Measurements from ENCODE around the gene KCNMB4.

The KCNMB4 gene, protein sequence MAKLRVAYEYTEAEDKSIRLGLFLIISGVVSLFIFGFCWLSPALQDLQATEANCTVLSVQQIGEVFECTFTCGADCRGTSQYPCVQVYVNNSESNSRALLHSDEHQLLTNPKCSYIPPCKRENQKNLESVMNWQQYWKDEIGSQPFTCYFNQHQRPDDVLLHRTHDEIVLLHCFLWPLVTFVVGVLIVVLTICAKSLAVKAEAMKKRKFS

DNA sequence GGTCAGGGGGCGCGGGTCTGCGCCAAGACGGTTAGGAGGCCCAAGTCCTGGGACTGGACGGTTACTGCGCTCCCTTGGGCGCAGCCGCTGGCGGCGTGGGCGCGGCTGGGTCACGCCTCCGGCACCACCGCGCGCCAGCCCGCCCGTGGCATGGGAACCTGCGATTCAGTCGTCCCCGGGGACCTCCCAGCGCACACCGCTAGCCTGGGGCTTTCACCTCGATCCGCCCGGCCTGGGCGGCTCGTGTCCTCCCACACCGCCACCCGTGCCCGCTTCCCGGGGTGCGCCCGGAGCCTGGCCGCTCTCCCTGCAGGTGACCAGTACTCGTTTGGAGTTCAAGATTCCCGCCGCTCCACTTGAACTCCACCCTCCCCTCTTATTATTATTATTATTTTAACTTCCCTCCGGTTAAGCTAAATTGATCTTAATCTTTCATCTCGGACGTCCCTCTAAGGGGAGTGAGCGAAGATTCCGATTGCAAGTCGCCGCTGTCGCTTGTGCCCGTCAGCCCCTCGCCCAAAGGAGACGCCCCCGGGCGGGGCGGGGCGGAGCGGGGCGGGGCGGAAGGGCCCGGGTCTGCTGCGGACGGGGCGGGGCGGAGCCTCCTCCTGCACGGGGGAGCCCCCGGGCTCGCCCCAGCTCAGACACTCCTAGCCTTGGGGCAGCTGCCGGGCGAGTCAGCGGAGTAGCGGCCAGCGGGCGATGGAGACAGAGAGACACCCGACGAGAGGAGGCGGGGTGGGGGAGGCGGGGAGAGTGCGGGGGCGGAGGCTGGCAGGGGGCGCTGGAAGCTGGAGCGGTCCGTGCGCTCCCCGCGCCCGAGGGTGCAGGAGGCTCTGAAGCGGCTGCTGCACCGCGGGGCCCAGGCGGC is at the start of gene KCNMB4:
Gene KCNMB4, plus strand, starts transcription at position 643 of the 871 bp plus-strand sequence. CDS start 445 bp downstream, outside the sequence.
- Histone ChIP-seq H3K36me3 (ENCODE audit: control insufficient read depth, low read length) (peaks cover 30% of the 10 kb centered on the region), H3K9me2 (replicated peaks; ENCODE audit: control insufficient read depth, low read length) (no peaks in the 10 kb centered on the region), H3K27me3 (ENCODE audit: control insufficient read depth, low read length) (no peaks in the 10 kb centered on the region; the same call in 1 of the 2 replicates), H3K79me2 (ENCODE audit: control insufficient read depth, low read length) (peaks cover 54% of the 10 kb centered on the region), H3K27ac (ENCODE audit: low read depth, low read length) (peak within 1 kb of the TSS; percentile 64), H3F3A (ENCODE audit: control insufficient read depth, insufficient read depth) (peaks cover 32% of the 10 kb centered on the region), H3K4me2 (ENCODE audit: low read length) (peak within 1 kb of the TSS; percentile 97), H3K4me3 (ENCODE audit: low read length) (peak within 1 kb of the TSS; percentile 94), H3K9me3 (ENCODE audit: control insufficient read depth, insufficient read depth, low read length) (no peaks in the 10 kb centered on the region), H3K4me1 (ENCODE audit: control insufficient read depth, low read length) (peaks cover 42% of the 10 kb centered on the region), H4K20me1 (ENCODE audit: control insufficient read depth, insufficient read depth, low read depth, low read length) (0 out of 2 replicates have a peak, but pooled peaks cover 7% of the 10 kb centered on the region)
- TF ChIP-seq, protein P1, sequence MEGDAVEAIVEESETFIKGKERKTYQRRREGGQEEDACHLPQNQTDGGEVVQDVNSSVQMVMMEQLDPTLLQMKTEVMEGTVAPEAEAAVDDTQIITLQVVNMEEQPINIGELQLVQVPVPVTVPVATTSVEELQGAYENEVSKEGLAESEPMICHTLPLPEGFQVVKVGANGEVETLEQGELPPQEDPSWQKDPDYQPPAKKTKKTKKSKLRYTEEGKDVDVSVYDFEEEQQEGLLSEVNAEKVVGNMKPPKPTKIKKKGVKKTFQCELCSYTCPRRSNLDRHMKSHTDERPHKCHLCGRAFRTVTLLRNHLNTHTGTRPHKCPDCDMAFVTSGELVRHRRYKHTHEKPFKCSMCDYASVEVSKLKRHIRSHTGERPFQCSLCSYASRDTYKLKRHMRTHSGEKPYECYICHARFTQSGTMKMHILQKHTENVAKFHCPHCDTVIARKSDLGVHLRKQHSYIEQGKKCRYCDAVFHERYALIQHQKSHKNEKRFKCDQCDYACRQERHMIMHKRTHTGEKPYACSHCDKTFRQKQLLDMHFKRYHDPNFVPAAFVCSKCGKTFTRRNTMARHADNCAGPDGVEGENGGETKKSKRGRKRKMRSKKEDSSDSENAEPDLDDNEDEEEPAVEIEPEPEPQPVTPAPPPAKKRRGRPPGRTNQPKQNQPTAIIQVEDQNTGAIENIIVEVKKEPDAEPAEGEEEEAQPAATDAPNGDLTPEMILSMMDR (IDR thresholded peaks at IDR 0.05; ENCODE audit: low read depth, low read length, poor library complexity, severe bottlenecking), result no peak
- no peak for TF ChIP-seq EZH2phosphoT487 (IDR thresholded peaks at IDR 0.05; ENCODE audit: borderline replicate concordance, low read length)

DNA sequence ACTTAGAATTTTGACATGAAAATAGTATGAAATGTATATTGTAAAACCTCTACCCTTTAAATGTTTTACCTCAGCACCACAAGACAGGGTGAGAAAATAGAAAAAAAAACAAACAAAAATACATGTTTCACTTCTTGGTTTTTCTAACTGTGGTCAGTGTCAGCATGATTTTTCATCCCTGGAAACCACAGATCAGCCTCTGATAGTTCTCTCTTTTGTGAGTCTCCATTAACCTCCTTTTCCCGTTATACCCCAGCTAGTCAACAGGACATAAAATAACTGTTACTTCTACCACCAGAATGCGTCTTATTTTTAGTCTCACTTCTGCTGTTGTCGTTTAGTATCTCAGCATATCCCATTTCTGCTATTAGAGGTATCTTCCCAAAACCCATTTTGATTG is 48.3 kb upstream of the KCNMB4 start:
- no peaks in the 10 kb centered on the region for H3K9me2 ChIP-seq (replicated peaks; ENCODE audit: control insufficient read depth, low read length)
- peak overlapping the region; percentile 65 for H3K4me2 ChIP-seq (ENCODE audit: low read length)
- TF ChIP-seq EZH2phosphoT487 (IDR thresholded peaks at IDR 0.05; ENCODE audit: borderline replicate concordance, low read length), result no peak
- TF ChIP-seq, protein P1 (IDR thresholded peaks at IDR 0.05; ENCODE audit: low read depth, low read length, poor library complexity, severe bottlenecking), result no peak
- no peaks in the 10 kb centered on the region for H3K27me3 ChIP-seq (ENCODE audit: control insufficient read depth, low read length)
- peaks cover 87% of the 10 kb centered on the region for H3K79me2 ChIP-seq (ENCODE audit: control insufficient read depth, low read length)
- no peaks in the 10 kb centered on the region for H4K20me1 ChIP-seq (ENCODE audit: control insufficient read depth, insufficient read depth, low read depth, low read length)
- H3K4me1 ChIP-seq (ENCODE audit: control insufficient read depth, low read length), result peaks cover 60% of the 10 kb centered on the region
- peak overlapping the region; percentile 47 for H3K4me3 ChIP-seq (ENCODE audit: low read length)
- H3K9me3 ChIP-seq (ENCODE audit: control insufficient read depth, insufficient read depth, low read length), result no peaks in the 10 kb centered on the region
- peaks cover 71% of the 10 kb centered on the region for H3K36me3 ChIP-seq (ENCODE audit: control insufficient read depth, low read length)
- peak overlapping the region; percentile 71 for H3K27ac ChIP-seq (ENCODE audit: low read depth, low read length)
- H3F3A ChIP-seq (ENCODE audit: control insufficient read depth, insufficient read depth), result peaks cover 8% of the 10 kb centered on the region

DNA sequence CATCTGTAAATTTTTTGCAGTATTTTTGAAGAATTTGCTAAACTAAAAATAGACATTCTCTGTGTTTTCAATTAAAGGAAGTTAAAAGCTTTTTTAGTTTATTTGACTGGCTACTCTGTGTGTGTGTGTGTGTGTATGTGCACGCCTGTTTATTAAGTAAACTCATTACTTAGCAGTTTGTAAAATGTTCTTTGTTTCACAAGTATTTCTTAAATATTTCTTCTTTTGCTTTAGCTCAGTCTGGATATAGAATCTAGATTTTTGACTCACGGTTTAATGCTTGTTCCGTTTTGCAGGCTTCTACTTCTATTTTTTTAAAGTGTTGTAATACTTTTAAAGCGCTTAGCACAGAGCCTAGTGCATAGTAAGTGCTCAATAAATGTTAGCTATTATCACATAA is 46.5 kb upstream of the KCNMB4 start:
- no peak overlapping the region; the same call in 1 of the 2 replicates for H3K4me3 ChIP-seq (ENCODE audit: low read length)
- H3F3A ChIP-seq (ENCODE audit: control insufficient read depth, insufficient read depth), result peaks cover 5% of the 10 kb centered on the region; the same call in 1 of the 2 replicates
- H3K9me2 ChIP-seq (replicated peaks; ENCODE audit: control insufficient read depth, low read length), result no peaks in the 10 kb centered on the region
- no peaks in the 10 kb centered on the region for H3K27me3 ChIP-seq (ENCODE audit: control insufficient read depth, low read length)
- H3K79me2 ChIP-seq (ENCODE audit: control insufficient read depth, low read length), result peaks cover 75% of the 10 kb centered on the region
- H3K36me3 ChIP-seq (ENCODE audit: control insufficient read depth, low read length), result peaks cover 74% of the 10 kb centered on the region
- peaks cover 51% of the 10 kb centered on the region for H3K4me1 ChIP-seq (ENCODE audit: control insufficient read depth, low read length)
- no peaks in the 10 kb centered on the region for H4K20me1 ChIP-seq (ENCODE audit: control insufficient read depth, insufficient read depth, low read depth, low read length)
- H3K27ac ChIP-seq (ENCODE audit: low read depth, low read length), result peak overlapping the region; percentile 71; the same call in 1 of the 2 replicates
- TF ChIP-seq EZH2phosphoT487 (IDR thresholded peaks at IDR 0.05; ENCODE audit: borderline replicate concordance, low read length), result no peak
- TF ChIP-seq, protein P1 (IDR thresholded peaks at IDR 0.05; ENCODE audit: low read depth, low read length, poor library complexity, severe bottlenecking), result no peak
- H3K4me2 ChIP-seq (ENCODE audit: low read length), result no peak overlapping the region; the same call in 1 of the 2 replicates
- H3K9me3 ChIP-seq (ENCODE audit: control insufficient read depth, insufficient read depth, low read length), result no peaks in the 10 kb centered on the region
